Common myeloid progenitor, CD34-positive (primary cell): Measurements from ENCODE around the gene HNRNPAB.

Source experiments
- CTCF ChIA-PET: fragments of 350-600 bp; sonication (Branson Sonifier 250); formaldehyde crosslinking; loops from one replicate; lab custom pipeline; 2021; ENCODE audit warnings: antibody characterized with exemption; lab: Charles Lee
- POLR2A ChIA-PET: fragments of 350-600 bp; sonication (Branson Sonifier 250); formaldehyde crosslinking; loops from one replicate; lab custom pipeline; 2021; ENCODE audit warnings: antibody characterized with exemption; lab: Charles Lee
- DNase-seq, 3 donors: peaks; one replicate each; pipeline versions ENCODE4 v3.0.0 to v3.0.0-alpha.2; 2013
- H3K27ac ChIP-seq, 2 experiments: 1 replicate in 1 of 2; 2 replicates in 1 of 2; pipeline ENCODE4 v1.7.0; 2013; ENCODE audit warnings: inconsistent platforms in 2 of 2, low read length in 2 of 2, mild to moderate bottlenecking in 2 of 2, low read depth in 1 of 2, moderate library complexity in 1 of 2; ENCODE audit not compliant: severe bottlenecking in 2 of 2, insufficient read depth in 1 of 2, poor library complexity in 1 of 2
- H3K27me3 ChIP-seq, 5 experiments: replicated peaks in 2 of 5; 1 replicate in 3 of 5; 2 replicates in 2 of 5; pipeline versions ENCODE4 v1.6.1 to v1.7.0; 2013; ENCODE audit warnings: low read length in 4 of 5, mild to moderate bottlenecking in 2 of 5, moderate library complexity in 2 of 5, inconsistent platforms in 1 of 5; ENCODE audit not compliant: insufficient read depth in 5 of 5, control insufficient read depth in 4 of 5
- H3K36me3 ChIP-seq, 4 experiments: 1 replicate in 2 of 4; 2 replicates in 2 of 4; pipeline versions ENCODE4 v1.6.1 to v1.7.0; 2013; ENCODE audit warnings: low read length in 3 of 4, control low read depth in 1 of 4, mild to moderate bottlenecking in 1 of 4; ENCODE audit not compliant: control insufficient read depth in 4 of 4, insufficient read depth in 4 of 4
- H3K4me1 ChIP-seq, 4 experiments: 1 replicate in 3 of 4; 2 replicates in 1 of 4; pipeline versions ENCODE4 v1.6.1 to v1.7.1; 2013; ENCODE audit warnings: low read length in 3 of 4, mild to moderate bottlenecking in 3 of 4, control low read depth in 1 of 4, inconsistent platforms in 1 of 4, moderate library complexity in 1 of 4; ENCODE audit not compliant: control insufficient read depth in 4 of 4, insufficient read depth in 4 of 4; ENCODE audit errors: control extremely low read depth in 1 of 4
- H3K4me3 ChIP-seq, 7 experiments: 1 replicate in 4 of 7; 2 replicates in 3 of 7; pipeline versions ENCODE4 v1.5.1 to v1.7.0; 2013; ENCODE audit warnings: mild to moderate bottlenecking in 7 of 7, low read length in 6 of 7, moderate library complexity in 6 of 7, inconsistent platforms in 2 of 7, low read depth in 2 of 7, control low read depth in 1 of 7; ENCODE audit not compliant: insufficient read depth in 4 of 7, control insufficient read depth in 1 of 7; ENCODE audit errors: extremely low read depth in 1 of 7
- H3K9me3 ChIP-seq, 5 experiments: 1 replicate in 4 of 5; 2 replicates in 1 of 5; pipeline versions ENCODE4 v1.6.1 to v1.7.1; 2013; ENCODE audit warnings: low read length in 4 of 5, mild to moderate bottlenecking in 2 of 5, inconsistent platforms in 1 of 5, low read depth in 1 of 5, moderate library complexity in 1 of 5; ENCODE audit not compliant: control insufficient read depth in 4 of 5, insufficient read depth in 2 of 5; ENCODE audit errors: control extremely low read depth in 1 of 5
- WGBS: methylation state at CpG from one replicate; pipeline ENCODE4 v1.1.5; 2013; ENCODE audit not compliant: insufficient coverage; 5-methylcytosine and 5-hydroxymethylcytosine counted together

Gene HNRNPAB

GRCh38 chr5:178206166-178207101 lies 2.1 kb downstream of the HNRNPAB start:
- Histone ChIP-seq H3K27me3 (no peaks in the 10 kb centered on the region), H3K4me3 (peak overlapping the region in 6 of 7 experiments; percentile 77 to 97 (median 90)), H3K36me3 (peaks cover 7 to 61% (median 54%) of the 10 kb centered on the region in 4 experiments), H3K4me1 (peaks cover 9 to 43% (median 37%) of the 10 kb centered on the region in 4 experiments), H3K27ac (peak overlapping the region in 1 of 2 experiments; percentile 80), H3K9me3 (no peaks in the 10 kb centered on the region)
- 65% methylated on average over 9 of the region's 12 CpGs for WGBS
- ChIA-PET POLR2A (interaction anchor here (0.6 to 1.1 kb wide), 4 partner anchors 10 to 45 kb away, joined by 3 to 8 read pairs (median 3); no protein-coding TSS in a partner anchor), CTCF (interaction anchor here (0.6 to 2.6 kb wide), 10 partner anchors 9 to 130 kb away, joined by 3 to 15 read pairs (median 4); no protein-coding TSS in a partner anchor)
- DNase-seq, result no peak

- Histone ChIP-seq H3K36me3 (peaks cover 9 to 70% (median 62%) of the 10 kb centered on the region in 4 experiments), H3K4me1 (peaks cover 9 to 33% (median 30%) of the 10 kb centered on the region in 4 experiments), H3K27ac (peak overlapping the region in 1 of 2 experiments; percentile 80), H3K4me3 (peak overlapping the region in 3 of 7 experiments; percentile 80 to 97 (median 90)), H3K27me3 (no peaks in the 10 kb centered on the region), H3K9me3 (no peaks in the 10 kb centered on the region)
- ChIA-PET POLR2A (interaction anchor here (1.0 to 1.1 kb wide), 2 partner anchors 9 to 24 kb away, joined by 3 read pairs; no protein-coding TSS in a partner anchor), CTCF (interaction anchor here (0.6 to 2.6 kb wide), 9 partner anchors 9 to 410 kb away, joined by 3 to 15 read pairs (median 3); no protein-coding TSS in a partner anchor)
- 91% methylated on average over 4 of the region's 5 CpGs for WGBS
- DNase-seq, result no peak
Measured at GRCh38 chr5:178207183-178207916, 3.0 kb downstream of the HNRNPAB start.

GRCh38 chr5:178207917-178208280 lies 3.6 kb downstream of the HNRNPAB start:
- H3K36me3 ChIP-seq, result peaks cover 11 to 76% (median 67%) of the 10 kb centered on the region in 4 experiments
- H3K4me3 ChIP-seq, result peak overlapping the region in 1 of 7 experiments; percentile 11
- H3K27ac ChIP-seq, result peak overlapping the region in 1 of 2 experiments; percentile 29
- WGBS, result no CpG with 5 or more reads among the region's 1 CpG
- no peak for DNase-seq
- no peaks in the 10 kb centered on the region for H3K9me3 ChIP-seq
- no peaks in the 10 kb centered on the region for H3K27me3 ChIP-seq
- CTCF ChIA-PET, result interaction anchor here (0.6 to 2.6 kb wide), 5 partner anchors 8 to 409 kb away, joined by 3 to 15 read pairs (median 3); no protein-coding TSS in a partner anchor
- POLR2A ChIA-PET, result no interaction called here
- peaks cover 9 to 33% (median 27%) of the 10 kb centered on the region in 4 experiments for H3K4me1 ChIP-seq

- Histone ChIP-seq H3K4me1 (peaks cover 9 to 32% (median 27%) of the 10 kb centered on the region in 4 experiments), H3K9me3 (no peaks in the 10 kb centered on the region), H3K4me3 (no peak overlapping the region), H3K36me3 (peaks cover 12 to 84% (median 74%) of the 10 kb centered on the region in 4 experiments), H3K27me3 (no peaks in the 10 kb centered on the region), H3K27ac (peak overlapping the region in 1 of 2 experiments; percentile 29)
- 100% methylated on average over 2 of the region's 5 CpGs for WGBS
- ChIA-PET POLR2A (no interaction called here), CTCF (interaction anchor here (0.6 to 1.8 kb wide), 2 partner anchors 19 to 32 kb away, joined by 3 to 7 read pairs; no protein-coding TSS in a partner anchor)
- peak; percentile 42 to 65 (median 62) for DNase-seq
Measured at GRCh38 chr5:178208540-178209227, 4.4 kb downstream of the HNRNPAB start.

- H3K4me1 ChIP-seq, result peaks cover 9 to 28% (median 26%) of the 10 kb centered on the region in 4 experiments
- H3K4me3 ChIP-seq, result no peak overlapping the region
- POLR2A ChIA-PET, result no interaction called here
- H3K36me3 ChIP-seq, result peaks cover 12 to 92% (median 80%) of the 10 kb centered on the region in 4 experiments
- peak overlapping the region in 1 of 2 experiments; percentile 11 for H3K27ac ChIP-seq
- WGBS, result 83% methylated on average over 8 of the region's 8 CpGs
- no peak for DNase-seq
- CTCF ChIA-PET, result interaction anchor here (0.9 to 1.8 kb wide), 2 partner anchors 10 to 32 kb away, joined by 3 to 7 read pairs; no protein-coding TSS in a partner anchor
- no peaks in the 10 kb centered on the region for H3K9me3 ChIP-seq
- H3K27me3 ChIP-seq, result no peaks in the 10 kb centered on the region
Measured at GRCh38 chr5:178209334-178210072, 5.2 kb downstream of the HNRNPAB start.
